ENCODE results near the gene CACNA1F.

The CACNA1F gene

GRCh38 chrX:49246541-49246940 lies 13.4 kb upstream of the CACNA1F start:
- Histone ChIP-seq H2AFZ (ENCODE audit: low read length) (no peak overlapping the region), H3F3A (ENCODE audit: insufficient read depth, low read length) (no peaks in the 10 kb centered on the region), H3K9me2 (ENCODE audit: low read depth, low read length) (no peaks in the 10 kb centered on the region), H3K79me2 (ENCODE audit: insufficient read depth, low read length) (no peaks in the 10 kb centered on the region), H3K27me3 (ENCODE audit: insufficient read depth, low read length) (no peaks in the 10 kb centered on the region), H4K20me1 (ENCODE audit: insufficient read depth, low read length) (no peaks in the 10 kb centered on the region), H3K36me3 (ENCODE audit: insufficient read depth, low read length) (peaks cover 11% of the 10 kb centered on the region), H3K4me1 (ENCODE audit: insufficient read depth, low read length, severe bottlenecking) (no peaks in the 10 kb centered on the region), H3K4me3 (ENCODE audit: low read depth, low read length, poor library complexity, severe bottlenecking) (no peak overlapping the region), H3K9ac (ENCODE audit: low read length) (no peak overlapping the region), H3K4me2 (ENCODE audit: low read length) (no peak overlapping the region), H3K27ac (ENCODE audit: low read depth, low read length, poor library complexity, severe bottlenecking) (no peak overlapping the region), H3K9me3 (ENCODE audit: low read length) (no peaks in the 10 kb centered on the region)
- no peak for TF ChIP-seq EZH2 (IDR thresholded peaks at IDR 0.05; ENCODE audit: borderline replicate concordance, low read length)
- TF ChIP-seq CTCF (IDR thresholded peaks at IDR 0.05; ENCODE audit: low read length): no peak

GRCh38 chrX:49244207-49244606 lies 11.1 kb upstream of the CACNA1F start:
- Histone ChIP-seq H4K20me1 (ENCODE audit: insufficient read depth, low read length) (no peaks in the 10 kb centered on the region), H3K9ac (ENCODE audit: low read length) (no peak overlapping the region), H2AFZ (ENCODE audit: low read length) (no peak overlapping the region), H3K4me1 (ENCODE audit: insufficient read depth, low read length, severe bottlenecking) (no peaks in the 10 kb centered on the region), H3K36me3 (ENCODE audit: insufficient read depth, low read length) (peaks cover 16% of the 10 kb centered on the region), H3K4me2 (ENCODE audit: low read length) (no peak overlapping the region), H3K27me3 (ENCODE audit: insufficient read depth, low read length) (no peaks in the 10 kb centered on the region), H3K4me3 (ENCODE audit: low read depth, low read length, poor library complexity, severe bottlenecking) (no peak overlapping the region), H3K9me3 (ENCODE audit: low read length) (no peaks in the 10 kb centered on the region), H3K27ac (ENCODE audit: low read depth, low read length, poor library complexity, severe bottlenecking) (no peak overlapping the region), H3K9me2 (ENCODE audit: low read depth, low read length) (no peaks in the 10 kb centered on the region), H3F3A (ENCODE audit: insufficient read depth, low read length) (no peaks in the 10 kb centered on the region), H3K79me2 (ENCODE audit: insufficient read depth, low read length) (no peaks in the 10 kb centered on the region)
- TF ChIP-seq CTCF (IDR thresholded peaks at IDR 0.05; ENCODE audit: low read length): no peak
- no peak for TF ChIP-seq EZH2 (IDR thresholded peaks at IDR 0.05; ENCODE audit: borderline replicate concordance, low read length)

GRCh38 chrX:49243166-49243565 lies 10.0 kb upstream of the CACNA1F start:
- Histone ChIP-seq H3K36me3 (ENCODE audit: insufficient read depth, low read length) (peaks cover 14% of the 10 kb centered on the region), H3K4me1 (ENCODE audit: insufficient read depth, low read length, severe bottlenecking) (no peaks in the 10 kb centered on the region), H3K27me3 (ENCODE audit: insufficient read depth, low read length) (no peaks in the 10 kb centered on the region), H3K27ac (ENCODE audit: low read depth, low read length, poor library complexity, severe bottlenecking) (no peak overlapping the region), H3F3A (ENCODE audit: insufficient read depth, low read length) (no peaks in the 10 kb centered on the region), H3K9me2 (ENCODE audit: low read depth, low read length) (no peaks in the 10 kb centered on the region), H3K79me2 (ENCODE audit: insufficient read depth, low read length) (no peaks in the 10 kb centered on the region), H3K4me3 (ENCODE audit: low read depth, low read length, poor library complexity, severe bottlenecking) (no peak overlapping the region), H3K4me2 (ENCODE audit: low read length) (no peak overlapping the region), H3K9me3 (ENCODE audit: low read length) (no peaks in the 10 kb centered on the region), H3K9ac (ENCODE audit: low read length) (no peak overlapping the region), H4K20me1 (ENCODE audit: insufficient read depth, low read length) (no peaks in the 10 kb centered on the region), H2AFZ (ENCODE audit: low read length) (no peak overlapping the region)
- TF ChIP-seq EZH2 (IDR thresholded peaks at IDR 0.05; ENCODE audit: borderline replicate concordance, low read length): no peak
- no peak for TF ChIP-seq CTCF (IDR thresholded peaks at IDR 0.05; ENCODE audit: low read length)

Measured in OCI-LY1 (cell line).